ENCODE data around the gene RNF40. TPM values are rescaled to one million over a fixed set of nuclear protein-coding genes. Genes with fewer than 3 reads are reported as not detected.

The RNF40 gene
- total and polyA plus RNA-seq, 4 donors = 25.9 to 55.4 (median 34.1) TPM

DNA sequence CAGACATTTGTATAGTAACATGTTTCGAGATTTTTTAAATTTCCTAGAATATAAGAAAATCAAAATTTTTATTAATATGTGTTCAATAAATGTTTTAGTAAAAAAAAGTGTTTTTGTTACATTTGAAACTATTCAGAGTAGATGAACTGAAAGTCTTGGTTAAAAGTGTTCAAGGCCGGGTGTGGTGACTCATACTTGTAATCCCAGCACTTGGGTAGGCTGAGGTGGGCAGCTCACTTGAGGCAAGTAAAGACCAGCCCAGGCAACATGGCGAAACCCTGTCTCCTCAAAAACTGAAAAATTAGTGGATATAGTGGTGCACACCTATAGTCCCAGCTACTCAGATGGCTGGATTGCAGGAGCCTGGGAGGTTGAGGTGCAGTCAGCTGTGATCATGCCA, 30.7 kb upstream of the RNF40 start (continued):
- TF ChIP-seq, protein P1, sequence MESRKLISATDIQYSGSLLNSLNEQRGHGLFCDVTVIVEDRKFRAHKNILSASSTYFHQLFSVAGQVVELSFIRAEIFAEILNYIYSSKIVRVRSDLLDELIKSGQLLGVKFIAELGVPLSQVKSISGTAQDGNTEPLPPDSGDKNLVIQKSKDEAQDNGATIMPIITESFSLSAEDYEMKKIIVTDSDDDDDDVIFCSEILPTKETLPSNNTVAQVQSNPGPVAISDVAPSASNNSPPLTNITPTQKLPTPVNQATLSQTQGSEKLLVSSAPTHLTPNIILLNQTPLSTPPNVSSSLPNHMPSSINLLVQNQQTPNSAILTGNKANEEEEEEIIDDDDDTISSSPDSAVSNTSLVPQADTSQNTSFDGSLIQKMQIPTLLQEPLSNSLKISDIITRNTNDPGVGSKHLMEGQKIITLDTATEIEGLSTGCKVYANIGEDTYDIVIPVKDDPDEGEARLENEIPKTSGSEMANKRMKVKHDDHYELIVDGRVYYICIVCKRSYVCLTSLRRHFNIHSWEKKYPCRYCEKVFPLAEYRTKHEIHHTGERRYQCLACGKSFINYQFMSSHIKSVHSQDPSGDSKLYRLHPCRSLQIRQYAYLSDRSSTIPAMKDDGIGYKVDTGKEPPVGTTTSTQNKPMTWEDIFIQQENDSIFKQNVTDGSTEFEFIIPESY (IDR thresholded peaks at IDR 0.05) = no peak

DNA sequence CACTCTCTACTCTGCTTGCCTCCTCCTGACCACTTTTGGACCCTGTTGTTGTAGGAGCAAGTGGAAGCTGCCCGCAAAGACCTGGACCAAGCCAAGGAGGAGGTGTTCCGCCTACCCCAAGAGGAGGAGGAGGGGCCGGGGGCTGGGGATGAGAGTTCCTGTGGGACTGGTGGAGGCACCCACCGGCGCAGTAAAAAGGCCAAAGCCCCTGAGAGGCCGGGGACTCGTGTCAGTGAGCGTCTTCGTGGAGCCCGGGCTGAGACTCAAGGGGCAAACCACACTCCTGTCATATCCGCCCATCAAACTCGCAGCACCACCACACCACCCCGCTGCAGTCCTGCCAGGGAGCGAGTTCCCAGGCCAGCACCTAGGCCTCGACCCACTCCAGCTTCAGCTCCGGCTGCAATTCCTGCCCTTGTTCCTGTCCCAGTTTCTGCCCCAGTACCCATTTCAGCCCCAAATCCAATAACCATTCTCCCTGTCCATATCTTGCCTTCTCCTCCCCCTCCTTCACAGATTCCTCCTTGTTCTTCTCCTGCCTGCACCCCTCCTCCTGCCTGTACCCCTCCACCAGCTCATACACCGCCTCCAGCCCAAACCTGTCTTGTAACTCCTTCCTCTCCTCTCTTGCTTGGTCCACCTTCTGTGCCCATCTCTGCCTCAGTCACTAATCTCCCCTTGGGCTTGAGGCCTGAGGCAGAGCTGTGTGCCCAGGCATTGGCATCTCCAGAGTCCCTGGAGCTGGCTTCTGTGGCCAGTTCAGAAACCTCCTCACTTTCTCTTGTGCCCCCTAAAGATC, 24.9 kb upstream of the RNF40 start:
- 96% methylated on average over 17 of the region's 17 CpGs for WGBS

DNA sequence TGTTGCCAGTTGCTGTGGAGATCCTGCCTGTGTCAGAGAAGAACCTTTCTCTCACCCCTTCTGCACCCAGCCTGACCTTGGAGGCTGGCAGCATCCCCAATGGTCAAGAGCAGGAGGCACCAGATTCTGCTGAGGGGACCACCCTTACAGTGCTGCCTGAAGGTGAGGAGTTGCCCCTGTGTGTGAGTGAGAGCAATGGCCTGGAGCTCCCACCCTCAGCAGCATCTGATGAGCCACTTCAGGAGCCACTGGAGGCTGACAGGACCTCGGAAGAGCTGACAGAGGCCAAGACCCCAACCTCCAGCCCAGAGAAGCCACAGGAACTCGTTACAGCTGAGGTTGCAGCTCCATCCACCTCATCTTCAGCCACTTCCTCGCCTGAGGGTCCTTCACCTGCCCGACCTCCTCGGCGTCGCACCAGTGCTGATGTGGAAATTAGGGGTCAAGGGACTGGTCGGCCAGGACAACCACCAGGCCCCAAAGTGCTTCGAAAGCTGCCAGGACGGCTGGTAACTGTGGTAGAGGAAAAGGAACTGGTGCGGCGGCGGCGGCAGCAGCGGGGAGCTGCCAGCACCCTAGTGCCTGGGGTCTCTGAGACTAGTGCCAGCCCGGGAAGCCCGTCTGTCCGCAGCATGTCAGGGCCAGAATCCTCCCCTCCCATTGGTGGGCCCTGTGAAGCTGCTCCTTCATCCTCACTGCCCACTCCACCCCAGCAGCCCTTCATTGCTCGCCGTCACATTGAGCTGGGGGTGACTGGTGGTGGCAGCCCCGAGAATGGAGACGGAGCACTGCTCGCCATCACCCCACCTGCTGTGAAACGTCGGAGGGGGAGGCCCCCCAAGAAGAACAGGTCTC, 24.1 kb upstream of the RNF40 start:
- Histone ChIP-seq H3K9ac (ENCODE audit: low read depth in 1 of 2, low read length in 2 of 2) (no peak overlapping the region), H3K27me3 (ENCODE audit: control insufficient read depth in 4 of 4, insufficient read depth in 4 of 4, low read length in 3 of 4) (no peaks in the 10 kb centered on the region), H3K27ac (ENCODE audit: low read depth in 1 of 2, low read length in 2 of 2) (no peak overlapping the region), H3K4me3 (ENCODE audit: low read depth in 1 of 3, low read length in 3 of 3) (no peak overlapping the region), H3K36me3 (ENCODE audit: control insufficient read depth in 4 of 4, insufficient read depth in 3 of 4, low read depth in 1 of 4, low read length in 3 of 4) (peaks cover 17 to 55% (median 45%) of the 10 kb centered on the region in 4 donors), H3K4me1 (ENCODE audit: control insufficient read depth in 4 of 4, insufficient read depth in 4 of 4, low read length in 3 of 4) (peaks cover 0 to 7% (median 5%) of the 10 kb centered on the region in 4 donors), H3K9me3 (ENCODE audit: control insufficient read depth in 4 of 4, low read length in 3 of 4) (no peaks in the 10 kb centered on the region)
- TF ChIP-seq, protein P1 (IDR thresholded peaks at IDR 0.05) = no peak
- TF ChIP-seq NR2F2 (IDR thresholded peaks at IDR 0.05) = no peak
- TF ChIP-seq FOXA1 (IDR thresholded peaks at IDR 0.05) = no peak
- TF ChIP-seq, protein P2, sequence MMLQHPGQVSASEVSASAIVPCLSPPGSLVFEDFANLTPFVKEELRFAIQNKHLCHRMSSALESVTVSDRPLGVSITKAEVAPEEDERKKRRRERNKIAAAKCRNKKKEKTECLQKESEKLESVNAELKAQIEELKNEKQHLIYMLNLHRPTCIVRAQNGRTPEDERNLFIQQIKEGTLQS (IDR thresholded peaks at IDR 0.05) = no peak
- no peak for TF ChIP-seq SP1 (IDR thresholded peaks at IDR 0.05)
- no peak for TF ChIP-seq YY1 (IDR thresholded peaks at IDR 0.05)
- no peak for TF ChIP-seq HNF4A (conservative IDR thresholded peaks at IDR 0.05)
- no peak for TF ChIP-seq JUND (IDR thresholded peaks at IDR 0.05)
- WGBS = 96% methylated on average over 25 of the region's 25 CpGs
- no peak for DNase-seq (ENCODE audit: low spot score)

More for the DNA sequence above, 24.9 kb upstream of the RNF40 start:
- TF ChIP-seq SP1 (IDR thresholded peaks at IDR 0.05) = no peak
- TF ChIP-seq, protein P2 (IDR thresholded peaks at IDR 0.05) = no peak
- no peak for TF ChIP-seq RXRA (IDR thresholded peaks at IDR 0.05)
- no peak for TF ChIP-seq FOXA2 (IDR thresholded peaks at IDR 0.05)
- TF ChIP-seq, protein P3, sequence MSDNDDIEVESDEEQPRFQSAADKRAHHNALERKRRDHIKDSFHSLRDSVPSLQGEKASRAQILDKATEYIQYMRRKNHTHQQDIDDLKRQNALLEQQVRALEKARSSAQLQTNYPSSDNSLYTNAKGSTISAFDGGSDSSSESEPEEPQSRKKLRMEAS (IDR thresholded peaks at IDR 0.05) = no peak
- no peak for TF ChIP-seq JUND (IDR thresholded peaks at IDR 0.05)
- no peak for TF ChIP-seq RAD21 (IDR thresholded peaks at IDR 0.05)
- no peak for DNase-seq (ENCODE audit: low spot score)
- H3K9ac ChIP-seq (ENCODE audit: low read depth in 1 of 2, low read length in 2 of 2) = no peak overlapping the region
- no peak overlapping the region for H3K27ac ChIP-seq (ENCODE audit: low read depth in 1 of 2, low read length in 2 of 2)
- no peaks in the 10 kb centered on the region for H3K27me3 ChIP-seq (ENCODE audit: control insufficient read depth in 4 of 4, insufficient read depth in 4 of 4, low read length in 3 of 4)
- peaks cover 0 to 7% (median 5%) of the 10 kb centered on the region in 4 donors for H3K4me1 ChIP-seq (ENCODE audit: control insufficient read depth in 4 of 4, insufficient read depth in 4 of 4, low read length in 3 of 4)
- H3K4me3 ChIP-seq (ENCODE audit: low read depth in 1 of 3, low read length in 3 of 3) = no peak overlapping the region
- H3K36me3 ChIP-seq (ENCODE audit: control insufficient read depth in 4 of 4, insufficient read depth in 3 of 4, low read depth in 1 of 4, low read length in 3 of 4) = peaks cover 20 to 61% (median 51%) of the 10 kb centered on the region in 4 donors
- H3K9me3 ChIP-seq (ENCODE audit: control insufficient read depth in 4 of 4, low read length in 3 of 4) = no peaks in the 10 kb centered on the region
